Neural cell (in vitro differentiated cells): ENCODE measurements around the gene AQP6. TPM values are rescaled to one million over a fixed set of nuclear protein-coding genes. Genes with fewer than 3 reads are reported as not detected.

Source experiments
- H2AFZ ChIP-seq: fragments of 200-600, 300-800 bp; sonication (generic), shearing (Covaris generic); 2 replicates; pipeline ENCODE4 v1.6.0; 2014; ENCODE audit warnings: low read depth, mild to moderate bottlenecking, antibody characterized with exemption, low read length, moderate library complexity
- H3F3A ChIP-seq: fragments of 200-600 bp; shearing (Covaris generic); 2 replicates; pipeline ENCODE4 v1.6.1; 2016; ENCODE audit warnings: mild to moderate bottlenecking, moderate library complexity, mixed read lengths, antibody characterized with exemption, low read length; ENCODE audit not compliant: insufficient read depth, poor library complexity, severe bottlenecking
- H3K27ac ChIP-seq: fragments of 200-600, 300-800 bp; sonication (generic), shearing (Covaris generic); 2 replicates; pipeline ENCODE4 v1.5.1; 2014; ENCODE audit warnings: mild to moderate bottlenecking, low read length, moderate library complexity
- H3K27me3 ChIP-seq: fragments of 300-800, 200-600 bp; sonication (generic), shearing (Covaris generic); 2 replicates; pipeline ENCODE4 v1.6.0; 2014; ENCODE audit warnings: mild to moderate bottlenecking, low read depth, low read length, moderate library complexity; ENCODE audit not compliant: insufficient read depth
- H3K36me3 ChIP-seq: fragments of 300-800, 200-600 bp; sonication (generic), shearing (Covaris generic); 2 replicates; pipeline ENCODE4 v1.5.1; 2014; ENCODE audit warnings: mild to moderate bottlenecking, antibody characterized with exemption, low read length, moderate library complexity; ENCODE audit not compliant: insufficient read depth
- H3K4me2 ChIP-seq: fragments of 300-800, 200-600 bp; sonication (generic), shearing (Covaris generic); 2 replicates; pipeline ENCODE4 v1.6.0; 2014; ENCODE audit warnings: mild to moderate bottlenecking, low read length
- H3K4me3 ChIP-seq: fragments of 300-800, 200-600 bp; sonication (generic), shearing (Covaris generic); 2 replicates; pipeline ENCODE4 v1.5.1; 2014; ENCODE audit warnings: mild to moderate bottlenecking, low read length, moderate library complexity
- H3K79me2 ChIP-seq: fragments of 200-600 bp; shearing (Covaris generic); replicated peaks from 2 replicates; pipeline ENCODE4 v1.6.0; 2014; ENCODE audit warnings: mild to moderate bottlenecking, low read length, moderate library complexity; ENCODE audit not compliant: insufficient read depth
- H3K9ac ChIP-seq: fragments of 300-800, 200-600 bp; sonication (generic), shearing (Covaris generic); 2 replicates; pipeline ENCODE4 v1.6.1; 2016; ENCODE audit warnings: mild to moderate bottlenecking, low read length, mixed read lengths
- H3K9me2 ChIP-seq: fragments of 200-600 bp; shearing (Covaris generic); 2 replicates; pipeline ENCODE4 v1.6.1; 2016; ENCODE audit warnings: mild to moderate bottlenecking, low read length, mixed read lengths; ENCODE audit not compliant: insufficient read depth
- H3K9me3 ChIP-seq: fragments of 200-600, 300-800 bp; sonication (generic), shearing (Covaris generic); 2 replicates; pipeline ENCODE4 v1.6.1; 2016; ENCODE audit warnings: mild to moderate bottlenecking, mixed run types, low read length, moderate library complexity, mixed read lengths
- H4K20me1 ChIP-seq: fragments of 200-600 bp; shearing (Covaris generic); 2 replicates; pipeline ENCODE4 v1.6.1; 2016; ENCODE audit warnings: mild to moderate bottlenecking, mixed run types; ENCODE audit not compliant: insufficient read depth
- CTCF ChIP-seq: fragments of 450-650 bp; IDR thresholded peaks from 2 replicates; pipeline ENCODE4 v1.5.1; 2014; ENCODE audit warnings: antibody characterized with exemption, mild to moderate bottlenecking, moderate library complexity; ENCODE audit not compliant: poor library complexity, severe bottlenecking
- EP300 ChIP-seq: fragments of 450-650 bp; conservative IDR thresholded peaks from 2 replicates; pipeline ENCODE4 v1.6.1; 2014; ENCODE audit warnings: antibody characterized with exemption, mild to moderate bottlenecking, moderate library complexity; ENCODE audit not compliant: poor library complexity, severe bottlenecking
- EZH2 ChIP-seq: fragments of 200-600, 300-800 bp; shearing (Covaris generic), sonication (generic); IDR thresholded peaks from 2 replicates; pipeline ENCODE4 v1.6.1; 2014; ENCODE audit warnings: antibody characterized with exemption, low read length, borderline replicate concordance, mild to moderate bottlenecking; ENCODE audit not compliant: insufficient read depth, poor library complexity, severe bottlenecking
- MXI1 ChIP-seq: fragments of 450-650 bp; conservative IDR thresholded peaks from 2 replicates; pipeline ENCODE4 v1.6.1; 2014; ENCODE audit warnings: antibody characterized with exemption, mild to moderate bottlenecking; ENCODE audit not compliant: poor library complexity, severe bottlenecking
- POLR2AphosphoS5 ChIP-seq: IDR thresholded peaks from 2 replicates; pipeline ENCODE4 v1.6.1; 2012
- RAD21 ChIP-seq: fragments of 450-650 bp; conservative IDR thresholded peaks from 2 replicates; pipeline ENCODE4 v1.6.1; 2014; ENCODE audit warnings: antibody characterized with exemption, mild to moderate bottlenecking, moderate library complexity
- REST ChIP-seq: IDR thresholded peaks from 2 replicates; pipeline ENCODE4 v1.6.1; 2012; ENCODE audit warnings: borderline replicate concordance
- SMC3 ChIP-seq: fragments of 450-650 bp; conservative IDR thresholded peaks from 2 replicates; pipeline ENCODE4 v1.6.1; 2014; ENCODE audit warnings: antibody characterized with exemption, mild to moderate bottlenecking, moderate library complexity; ENCODE audit not compliant: poor library complexity
- TAF1 ChIP-seq: IDR thresholded peaks from 2 replicates; pipeline ENCODE4 v1.6.1; 2012; ENCODE audit warnings: low read depth
- polyA plus RNA-seq: library from polyadenylated mRNA; depleted of rRNA; stranded (reverse); fragments of >200 nt; gene quantifications from 2 replicates; pipeline ENCODE4 v1.2.3, GENCODE V29; 2014

AQP6 gene
- polyA plus RNA-seq, 1 donor from 2014 or later: not detected

GRCh38 chr12:49956663-49957569, 15.8 kb upstream of the AQP6 start:
- no peaks in the 10 kb centered on the region for H4K20me1 ChIP-seq
- H3K27me3 ChIP-seq: peaks cover 22% of the 10 kb centered on the region
- H3F3A ChIP-seq: no peaks in the 10 kb centered on the region
- H3K27ac ChIP-seq: no peak overlapping the region
- H3K9me2 ChIP-seq: no peaks in the 10 kb centered on the region
- H3K9ac ChIP-seq: no peak overlapping the region
- H3K36me3 ChIP-seq: no peaks in the 10 kb centered on the region
- H3K4me3 ChIP-seq: no peak overlapping the region
- no peaks in the 10 kb centered on the region for H3K79me2 ChIP-seq
- H2AFZ ChIP-seq: no peak overlapping the region
- TF ChIP-seq POLR2AphosphoS5: no peak
- TF ChIP-seq REST: no peak
- no peak for TF ChIP-seq EP300
- TF ChIP-seq CTCF: no peak
- TF ChIP-seq SMC3: no peak
- no peaks in the 10 kb centered on the region for H3K9me3 ChIP-seq
- H3K4me2 ChIP-seq: no peak overlapping the region

- Histone ChIP-seq H3K79me2 (no peaks in the 10 kb centered on the region), H3F3A (no peaks in the 10 kb centered on the region), H3K9me2 (no peaks in the 10 kb centered on the region), H2AFZ (no peak overlapping the region), H3K9me3 (no peaks in the 10 kb centered on the region), H3K27me3 (peaks cover 29% of the 10 kb centered on the region), H4K20me1 (no peaks in the 10 kb centered on the region), H3K27ac (no peak overlapping the region), H3K4me3 (no peak overlapping the region), H3K9ac (no peak overlapping the region), H3K4me2 (no peak overlapping the region), H3K36me3 (no peaks in the 10 kb centered on the region)
- no peak for TF ChIP-seq EZH2
- no peak for TF ChIP-seq CTCF
- no peak for TF ChIP-seq SMC3
- no peak for TF ChIP-seq POLR2AphosphoS5
- TF ChIP-seq TAF1: no peak
- TF ChIP-seq RAD21: no peak
- TF ChIP-seq REST: no peak
- TF ChIP-seq MXI1: no peak
- TF ChIP-seq EP300: no peak
Measured at GRCh38 chr12:49957570-49957967, 15.2 kb upstream of the AQP6 start.
